BE2C (cell line): ENCODE results near the gene RNF214. TPM values are rescaled to one million over a fixed set of nuclear protein-coding genes. Genes with fewer than 3 reads are reported as not detected.
"Not testable (repeated sequence)": the region's sequence is repeated elsewhere in the genome, so short reads cannot be mapped to it uniquely, and the experiment has no call there.

Experiments used
- DNase-seq: peaks from one replicate; pipeline ENCODE4 v3.0.0-alpha.2; 2020
- H3K27me3 ChIP-seq: fragments of 250-450 bp; sonication (Bioruptor Pico); 2 replicates; pipeline ENCODE4 v1.5.1; 2020; ENCODE audit warnings: mild to moderate bottlenecking
- H3K36me3 ChIP-seq: fragments of 250-450 bp; sonication (Bioruptor Pico); 2 replicates; pipeline ENCODE4 v1.5.1; 2020; ENCODE audit warnings: mild to moderate bottlenecking
- H3K4me1 ChIP-seq: fragments of 250-450 bp; sonication (Bioruptor Pico); 2 replicates; pipeline ENCODE4 v1.5.1; 2020
- H3K4me3 ChIP-seq: 2 replicates; pipeline ENCODE4 v1.5.1; 2011; ENCODE audit warnings: low read depth, low read length
- H3K9me3 ChIP-seq: fragments of 250-450 bp; sonication (Bioruptor Pico); 2 replicates; pipeline ENCODE4 v1.5.1; 2020
- CTCF ChIP-seq: IDR thresholded peaks from 2 replicates; pipeline ENCODE4 v1.5.1; 2012; ENCODE audit warnings: mild to moderate bottlenecking, low read depth, low read length
- polyA plus RNA-seq: library from polyadenylated mRNA; unstranded; fragments of >200 nt; gene quantifications from one replicate; pipeline ENCODE4 v1.2.1, GENCODE V29; 2012; ENCODE audit warnings: low read depth, missing spikeins; ENCODE audit not compliant: insufficient read length, insufficient read depth

RNF214 gene
- polyA plus RNA-seq, result 63.5 TPM

GRCh38 chr11:117232092-117232878 lies at the start of gene RNF214:
RNF214 (plus strand) TSS chr11:117232671; CDS start chr11:117234273, 1,602 bp downstream.
- H3K9me3 ChIP-seq, result no peaks in the 10 kb centered on the region
- H3K27me3 ChIP-seq, result no peaks in the 10 kb centered on the region
- peaks cover 24% of the 10 kb centered on the region for H3K36me3 ChIP-seq
- TF ChIP-seq CTCF, result peak; percentile 54
- H3K4me1 ChIP-seq, result no peaks in the 10 kb centered on the region
- peak; percentile 90 for DNase-seq
- H3K4me3 ChIP-seq, result peak within 1 kb of the TSS; percentile 99

GRCh38 chr11:117183178-117183577 lies 49.3 kb upstream of the RNF214 start:
- H3K4me3 ChIP-seq, H3K9me3 ChIP-seq, H3K36me3 ChIP-seq, H3K27me3 ChIP-seq, H3K4me1 ChIP-seq, DNase-seq: not testable (repeated sequence)

DNA sequence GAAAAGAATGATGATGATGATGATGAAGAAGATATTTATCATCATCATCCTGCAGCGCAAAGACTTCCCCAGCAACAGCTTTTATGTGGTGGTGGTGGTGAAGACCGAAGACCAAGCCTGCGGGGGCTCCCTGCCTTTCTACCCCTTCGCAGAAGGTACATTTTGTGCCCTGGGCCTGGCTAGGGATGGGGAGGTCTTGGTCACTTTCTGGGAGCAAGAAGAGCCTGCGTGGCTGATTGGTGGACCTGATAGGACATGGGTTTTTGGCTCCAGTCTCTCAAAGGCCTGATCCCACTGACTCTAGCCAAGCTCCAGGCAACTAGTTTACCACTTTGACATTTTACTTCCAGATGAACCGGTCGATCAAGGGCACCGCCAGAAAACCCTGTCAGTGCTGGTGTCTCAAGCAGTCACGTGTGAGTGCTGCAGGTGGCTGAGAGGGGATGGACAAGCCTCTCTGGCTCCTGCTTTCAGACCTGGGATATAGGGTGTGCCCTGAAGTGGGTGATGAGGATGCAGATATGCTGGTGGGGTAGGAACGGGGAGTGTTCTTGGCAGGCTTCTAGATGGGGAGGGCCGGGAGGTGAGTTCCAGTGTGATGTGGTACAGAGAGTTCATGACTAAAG lies 48.6 kb upstream of the RNF214 start:
- no peaks in the 10 kb centered on the region for H3K27me3 ChIP-seq
- H3K36me3 ChIP-seq, result peaks cover 3% of the 10 kb centered on the region
- no peak for TF ChIP-seq CTCF
- peaks cover 9% of the 10 kb centered on the region for H3K4me1 ChIP-seq
- DNase-seq, result no peak
- no peak overlapping the region for H3K4me3 ChIP-seq
- H3K9me3 ChIP-seq, result no peaks in the 10 kb centered on the region

GRCh38 chr11:117185736-117186430 lies 46.6 kb upstream of the RNF214 start:
- peaks cover 3% of the 10 kb centered on the region for H3K4me1 ChIP-seq

GRCh38 chr11:117186431-117186761 lies 46.1 kb upstream of the RNF214 start:
- Histone ChIP-seq H3K4me3 (no peak overlapping the region), H3K9me3 (no peaks in the 10 kb centered on the region), H3K36me3 (peaks cover 14% of the 10 kb centered on the region), H3K27me3 (no peaks in the 10 kb centered on the region), H3K4me1 (no peaks in the 10 kb centered on the region)
- no peak for TF ChIP-seq CTCF
- DNase-seq, result no peak

More at GRCh38 chr11:117185736-117186430, 46.6 kb upstream of the RNF214 start:
- no peaks in the 10 kb centered on the region for H3K27me3 ChIP-seq
- peaks cover 14% of the 10 kb centered on the region for H3K36me3 ChIP-seq
- H3K9me3 ChIP-seq, result no peaks in the 10 kb centered on the region
- H3K4me3 ChIP-seq, result no peak overlapping the region
- DNase-seq, result no peak
- TF ChIP-seq CTCF, result no peak

GRCh38 chr11:117187007-117187406 lies 45.5 kb upstream of the RNF214 start:
- no peak for TF ChIP-seq CTCF
- Histone ChIP-seq H3K4me3 (no peak overlapping the region), H3K36me3 (peaks cover 14% of the 10 kb centered on the region), H3K27me3 (no peaks in the 10 kb centered on the region), H3K9me3 (no peaks in the 10 kb centered on the region), H3K4me1 (no peaks in the 10 kb centered on the region)
- DNase-seq, result no peak
